Measurements from ENCODE around the gene CNTFR. TPM values are rescaled to one million over a fixed set of nuclear protein-coding genes. Genes with fewer than 3 reads are reported as not detected.

Gene CNTFR
- total RNA-seq, 1 experiment from 2014 or later: not detected

- Histone ChIP-seq H3K9me3 (replicated peaks) (no peaks in the 10 kb centered on the region), H3K27me3 (replicated peaks) (peaks cover 5% of the 10 kb centered on the region; the same call in 1 of the 2 replicates), H3K36me3 (no peaks in the 10 kb centered on the region), H3K27ac (no peak overlapping the region), H3K4me1 (replicated peaks) (no peaks in the 10 kb centered on the region; the same call in 1 of the 2 replicates), H3K4me3 (no peak overlapping the region)
- DNase-seq (ENCODE audit: low read depth in 1 of 2, low spot score in 2 of 2): no peak
Measured at GRCh38 chr9:34519321-34520020, 70.1 kb downstream of the CNTFR start.

GRCh38 chr9:34518896-34519295 lies 70.6 kb downstream of the CNTFR start:
- Histone ChIP-seq H3K27me3 (replicated peaks) (peaks cover 5% of the 10 kb centered on the region; the same call in 1 of the 2 replicates), H3K4me1 (replicated peaks) (no peaks in the 10 kb centered on the region; the same call in 1 of the 2 replicates)

GRCh38 chr9:34518110-34518616 lies 71.4 kb downstream of the CNTFR start:
- no peak overlapping the region for H3K4me3 ChIP-seq
- no peak for DNase-seq (ENCODE audit: low read depth in 1 of 2, low spot score in 2 of 2)
- no peaks in the 10 kb centered on the region; the same call in 1 of the 2 replicates for H3K4me1 ChIP-seq (replicated peaks)
- no peak overlapping the region for H3K27ac ChIP-seq
- H3K27me3 ChIP-seq (replicated peaks): peaks cover 5% of the 10 kb centered on the region; the same call in 1 of the 2 replicates
- H3K36me3 ChIP-seq: no peaks in the 10 kb centered on the region
- H3K9me3 ChIP-seq (replicated peaks): no peaks in the 10 kb centered on the region

More at GRCh38 chr9:34518896-34519295, 70.6 kb downstream of the CNTFR start:
- Histone ChIP-seq H3K4me3 (no peak overlapping the region), H3K9me3 (replicated peaks) (no peaks in the 10 kb centered on the region), H3K27ac (no peak overlapping the region), H3K36me3 (no peaks in the 10 kb centered on the region)
- no peak for DNase-seq (ENCODE audit: low read depth in 1 of 2, low spot score in 2 of 2)

- Histone ChIP-seq H3K27ac (no peak overlapping the region), H3K4me1 (replicated peaks) (no peaks in the 10 kb centered on the region), H3K4me3 (no peak overlapping the region), H3K27me3 (replicated peaks) (peaks cover under 1% of the 10 kb centered on the region; the same call in 1 of the 2 replicates), H3K36me3 (no peaks in the 10 kb centered on the region), H3K9me3 (replicated peaks) (no peaks in the 10 kb centered on the region)
- no peak for DNase-seq (ENCODE audit: low read depth in 1 of 2, low spot score in 2 of 2)
Measured at GRCh38 chr9:34517185-34517584, 72.3 kb downstream of the CNTFR start.

GRCh38 chr9:34515959-34516358 lies 73.6 kb downstream of the CNTFR start:
- no peak overlapping the region for H3K4me3 ChIP-seq
- no peak overlapping the region for H3K27ac ChIP-seq
- no peak for DNase-seq (ENCODE audit: low read depth in 1 of 2, low spot score in 2 of 2)
- no peaks in the 10 kb centered on the region for H3K36me3 ChIP-seq
- H3K9me3 ChIP-seq (replicated peaks): no peaks in the 10 kb centered on the region
- no peaks in the 10 kb centered on the region for H3K4me1 ChIP-seq (replicated peaks)
- H3K27me3 ChIP-seq (replicated peaks): no peaks in the 10 kb centered on the region

- Histone ChIP-seq H3K27me3 (replicated peaks) (no peaks in the 10 kb centered on the region), H3K36me3 (no peaks in the 10 kb centered on the region), H3K4me1 (replicated peaks) (no peaks in the 10 kb centered on the region), H3K9me3 (replicated peaks) (no peaks in the 10 kb centered on the region), H3K4me3 (no peak overlapping the region), H3K27ac (no peak overlapping the region)
- DNase-seq (ENCODE audit: low read depth in 1 of 2, low spot score in 2 of 2): no peak
Measured at GRCh38 chr9:34514816-34515215, 74.7 kb downstream of the CNTFR start.

- no peak for DNase-seq (ENCODE audit: low read depth in 1 of 2, low spot score in 2 of 2)
- Histone ChIP-seq H3K27me3 (replicated peaks) (no peaks in the 10 kb centered on the region), H3K36me3 (no peaks in the 10 kb centered on the region), H3K4me1 (replicated peaks) (no peaks in the 10 kb centered on the region), H3K4me3 (no peak overlapping the region), H3K9me3 (replicated peaks) (no peaks in the 10 kb centered on the region), H3K27ac (no peak overlapping the region)
Measured at GRCh38 chr9:34514401-34514800, 75.1 kb downstream of the CNTFR start.

- no peaks in the 10 kb centered on the region for H3K36me3 ChIP-seq
- H3K27me3 ChIP-seq (replicated peaks): no peaks in the 10 kb centered on the region
- DNase-seq (ENCODE audit: low read depth in 1 of 2, low spot score in 2 of 2): no peak
Measured at GRCh38 chr9:34513567-34514214, 75.8 kb downstream of the CNTFR start.

GRCh38 chr9:34512131-34513078 lies 77.1 kb downstream of the CNTFR start:
- no peaks in the 10 kb centered on the region for H3K36me3 ChIP-seq
- no peaks in the 10 kb centered on the region for H3K4me1 ChIP-seq (replicated peaks)
- no peak for DNase-seq (ENCODE audit: low read depth in 1 of 2, low spot score in 2 of 2)
- H3K4me3 ChIP-seq: no peak overlapping the region
- no peaks in the 10 kb centered on the region for H3K27me3 ChIP-seq (replicated peaks)
- no peaks in the 10 kb centered on the region for H3K9me3 ChIP-seq (replicated peaks)
- H3K27ac ChIP-seq: no peak overlapping the region

More at GRCh38 chr9:34513567-34514214, 75.8 kb downstream of the CNTFR start:
- H3K27ac ChIP-seq: no peak overlapping the region
- H3K4me1 ChIP-seq (replicated peaks): no peaks in the 10 kb centered on the region
- no peaks in the 10 kb centered on the region for H3K9me3 ChIP-seq (replicated peaks)
- H3K4me3 ChIP-seq: no peak overlapping the region

GRCh38 chr9:34510497-34511468 lies 78.7 kb downstream of the CNTFR start:
- Histone ChIP-seq H3K27me3 (replicated peaks) (no peaks in the 10 kb centered on the region), H3K36me3 (no peaks in the 10 kb centered on the region), H3K4me1 (replicated peaks) (no peaks in the 10 kb centered on the region), H3K27ac (no peak overlapping the region), H3K9me3 (replicated peaks) (no peaks in the 10 kb centered on the region), H3K4me3 (no peak overlapping the region)
- DNase-seq (ENCODE audit: low read depth in 1 of 2, low spot score in 2 of 2): no peak

- Histone ChIP-seq H3K4me1 (replicated peaks) (no peaks in the 10 kb centered on the region), H3K4me3 (no peak overlapping the region), H3K27me3 (replicated peaks) (no peaks in the 10 kb centered on the region), H3K9me3 (replicated peaks) (no peaks in the 10 kb centered on the region), H3K27ac (no peak overlapping the region), H3K36me3 (no peaks in the 10 kb centered on the region)
- DNase-seq (ENCODE audit: low read depth in 1 of 2, low spot score in 2 of 2): no peak
Measured at GRCh38 chr9:34508951-34509350, 80.6 kb downstream of the CNTFR start.

- H3K4me3 ChIP-seq: no peak overlapping the region
- DNase-seq (ENCODE audit: low read depth in 1 of 2, low spot score in 2 of 2): no peak
- H3K9me3 ChIP-seq (replicated peaks): no peaks in the 10 kb centered on the region
- no peaks in the 10 kb centered on the region for H3K27me3 ChIP-seq (replicated peaks)
- no peaks in the 10 kb centered on the region for H3K4me1 ChIP-seq (replicated peaks)
- H3K27ac ChIP-seq: no peak overlapping the region
- no peaks in the 10 kb centered on the region for H3K36me3 ChIP-seq
Measured at GRCh38 chr9:34508463-34508862, 81.1 kb downstream of the CNTFR start.
